B cell (primary cell): Measurements from ENCODE around the gene WDR38. TPM values are rescaled to one million over a fixed set of nuclear protein-coding genes. Genes with fewer than 3 reads are reported as not detected.
A peak's percentile ranks its signal among the peaks of the same experiment; 100 is the strongest.

Source experiments
- ATAC-seq: fragments of 200-7000 bp; cut with Tn5 transposase; one replicate; pipeline ENCODE4 v1.10.0; 2021; ENCODE audit warnings: low read depth, mild to moderate bottlenecking, moderate number of reproducible peaks, moderate library complexity
- CTCF ChIA-PET: fragments of 350-600 bp; sonication (Branson Sonifier 250); formaldehyde crosslinking; loops from one replicate; lab custom pipeline; 2021; ENCODE audit warnings: antibody characterized with exemption, inconsistent platforms; lab: Charles Lee
- POLR2A ChIA-PET: fragments of 350-600 bp; sonication (Branson Sonifier 250); formaldehyde crosslinking; loops from one replicate; lab custom pipeline; 2021; ENCODE audit warnings: antibody characterized with exemption; lab: Charles Lee
- DNase-seq: peaks from one replicate; pipeline ENCODE4 v3.0.0; 2013
- H2AFZ ChIP-seq: 2 replicates; pipeline ENCODE4 v1.6.1; 2012; ENCODE audit warnings: mild to moderate bottlenecking, low read depth, low read length; ENCODE audit not compliant: insufficient read depth, poor library complexity, severe bottlenecking
- H3K27ac ChIP-seq, 2 donors: 1 replicate in 1 of 2; 2 replicates in 1 of 2; pipeline ENCODE4 v1.5.1; 2012 to 2013; ENCODE audit warnings: low read length in 2 of 2, mild to moderate bottlenecking in 2 of 2, moderate library complexity in 1 of 2
- H3K27me3 ChIP-seq, 4 experiments: fragments of 200-600 bp in 1 of 4; sonication (generic) in 1 of 4; replicated peaks in 1 of 4; 1 replicate in 2 of 4; 2 replicates in 2 of 4; pipeline versions ENCODE4 v1.6.1 to v1.7.0; 2013 to 2016; ENCODE audit warnings: low read length in 3 of 4, mild to moderate bottlenecking in 2 of 4, mixed read lengths in 1 of 4, moderate library complexity in 1 of 4; ENCODE audit not compliant: insufficient read depth in 4 of 4, control insufficient read depth in 3 of 4; ENCODE audit errors: control extremely low read depth in 1 of 4
- H3K36me3 ChIP-seq, 2 experiments: replicated peaks in 1 of 2; 1 replicate in 1 of 2; 2 replicates in 1 of 2; pipeline versions ENCODE4 v1.6.1 to v1.7.1; 2013; ENCODE audit warnings: low read length in 1 of 2; ENCODE audit not compliant: insufficient read depth in 2 of 2, control insufficient read depth in 1 of 2; ENCODE audit errors: control extremely low read depth in 1 of 2, extremely low read depth in 1 of 2
- H3K4me1 ChIP-seq, 2 donors: fragments of 200-600 bp in 1 of 2; sonication (generic) in 1 of 2; 1 replicate in 1 of 2; 2 replicates in 1 of 2; pipeline versions ENCODE4 v1.5.1 to v1.6.1; 2013 to 2017; ENCODE audit warnings: low read length in 2 of 2; ENCODE audit not compliant: control insufficient read depth in 2 of 2, insufficient read depth in 2 of 2
- H3K4me2 ChIP-seq: replicated peaks from 2 replicates; pipeline ENCODE3; 2012; ENCODE audit warnings: mild to moderate bottlenecking, low read depth, low read length; ENCODE audit not compliant: poor library complexity, severe bottlenecking
- H3K4me3 ChIP-seq, 5 experiments: fragments of 200-600 bp in 1 of 5; sonication (generic) in 1 of 5; 1 replicate in 3 of 5; 2 replicates in 2 of 5; pipeline versions ENCODE4 v1.5.1 to v1.7.0; 2011 to 2016; ENCODE audit warnings: low read length in 4 of 5, mild to moderate bottlenecking in 4 of 5, low read depth in 2 of 5, control low read depth in 1 of 5, moderate library complexity in 1 of 5; ENCODE audit not compliant: insufficient read depth in 1 of 5; ENCODE audit errors: control extremely low read depth in 1 of 5, extremely low read depth in 1 of 5
- H3K79me2 ChIP-seq: fragments of 200-600 bp; sonication (generic); one replicate; pipeline ENCODE4 v1.6.0; 2016; ENCODE audit warnings: low read length; ENCODE audit not compliant: control insufficient read depth, insufficient read depth
- H3K9ac ChIP-seq: fragments of 200-600 bp; sonication (generic); 2 replicates; pipeline ENCODE4 v1.6.1; 2017; ENCODE audit warnings: mild to moderate bottlenecking, low read length, moderate library complexity
- H3K9me3 ChIP-seq, 3 donors: one replicate each; pipeline versions ENCODE4 v1.6.1 to v1.7.1; 2013; ENCODE audit warnings: low read length in 2 of 3; ENCODE audit not compliant: control insufficient read depth in 2 of 3, insufficient read depth in 1 of 3; ENCODE audit errors: control extremely low read depth in 1 of 3
- H4K20me1 ChIP-seq: 2 replicates; pipeline ENCODE4 v1.6.0; 2012; ENCODE audit warnings: mild to moderate bottlenecking, low read length; ENCODE audit not compliant: insufficient read depth, control insufficient read depth, poor library complexity, severe bottlenecking
- H3K27ac Mint-ChIP-seq: one replicate; pipeline ENCODE4 v1.8.0; 2021; ENCODE audit warnings: mixed read lengths
- H3K27me3 Mint-ChIP-seq: one replicate; pipeline ENCODE4 v1.8.0; 2021; ENCODE audit warnings: mixed read lengths
- H3K4me1 Mint-ChIP-seq: one replicate; pipeline ENCODE4 v1.8.0; 2021; ENCODE audit warnings: mixed read lengths
- H3K4me3 Mint-ChIP-seq: one replicate; pipeline ENCODE4 v1.8.0; 2021; ENCODE audit warnings: mixed read lengths
- H3K9me3 Mint-ChIP-seq: one replicate; pipeline ENCODE4 v1.8.0; 2022; ENCODE audit warnings: mixed read lengths; ENCODE audit not compliant: insufficient read depth
- EZH2 ChIP-seq: IDR thresholded peaks from 2 replicates; pipeline ENCODE4 v1.6.1; 2012; ENCODE audit warnings: borderline replicate concordance, low read depth, mild to moderate bottlenecking, moderate library complexity, low read length; ENCODE audit not compliant: insufficient read depth, poor library complexity, severe bottlenecking
- WGBS: methylation state at CpG from one replicate; pipeline ENCODE4 v1.1.5; 2013; ENCODE audit warnings: missing lambda C conversion rate; ENCODE audit not compliant: insufficient coverage; 5-methylcytosine and 5-hydroxymethylcytosine counted together
- intact Hi-C: fragments of 100-400 bp; cut with micrococcal nuclease; formaldehyde crosslinking; loops from one replicate; pipeline ENCODE4 v1.10.0; 2022
- polyA plus RNA-seq: library from polyadenylated mRNA; depleted of rRNA; stranded (reverse); fragments of >200 nt; gene quantifications from 2 replicates; pipeline ENCODE4 v1.2.3, GENCODE V29; 2012
- total RNA-seq, 2 donors: library from RNA; stranded (reverse); fragments of 120-200 nt in 1 of 2; gene quantifications; 1 replicate in 1 of 2; 2 replicates in 1 of 2; pipeline versions ENCODE4 v1.2.3 to v1.2.4, GENCODE V29; 2013 to 2022
- TF ChIP-seq, protein P1 (sequence below): fragments of 200-600 bp; IDR thresholded peaks from one replicate; pipeline ENCODE4 v1.8.0; 2022; ENCODE audit warnings: antibody characterized with exemption, mild to moderate bottlenecking

WDR38 gene
- total and polyA plus RNA-seq, 2 donors (not counting 1 experiment from before 2014, with no cell fraction given) = not detected

DNA sequence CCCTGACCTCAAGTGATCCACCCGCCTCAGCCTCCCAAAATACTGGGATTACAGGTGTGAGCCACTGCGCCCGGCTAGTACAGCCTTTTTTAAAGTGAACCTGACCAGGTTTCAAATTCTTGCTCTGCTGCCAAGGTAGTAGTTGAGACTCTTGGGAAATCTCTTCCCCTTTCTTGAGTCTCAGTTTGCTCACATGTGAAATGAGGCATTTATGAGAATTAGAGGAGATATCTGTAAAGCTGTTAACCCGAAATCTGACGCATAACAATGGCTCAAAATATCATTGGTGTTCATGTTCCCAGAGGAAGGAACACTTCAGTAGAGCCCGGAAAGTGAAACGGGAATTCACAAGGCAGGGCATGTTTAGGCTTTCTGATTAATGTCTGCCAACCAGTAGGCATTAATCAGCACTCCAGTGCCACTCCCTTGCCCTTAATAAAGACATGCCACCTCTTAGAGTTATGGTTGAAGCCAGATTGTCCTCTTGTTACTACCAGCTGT lies 10.2 kb downstream of the WDR38 start:
- peaks cover 12% of the 10 kb centered on the region for H3K79me2 ChIP-seq

More for the DNA sequence above, 10.2 kb downstream of the WDR38 start:
- Histone ChIP-seq H3K4me3 (no peak overlapping the region), H3K4me2 (no peak overlapping the region), H4K20me1 (peaks cover 32% of the 10 kb centered on the region), H3K27ac (peak overlapping the region in 1 of 2 donors; percentile 14), H3K9me3 (no peaks in the 10 kb centered on the region), H3K36me3 (peaks cover 0 to 27% of the 10 kb centered on the region in 2 experiments), H3K9ac (no peak overlapping the region), H3K4me1 (peaks cover 25 to 42% of the 10 kb centered on the region in 2 donors), H2AFZ (peak overlapping the region; percentile 24), H3K27me3 (no peaks in the 10 kb centered on the region)
- ATAC-seq (no peak), DNase-seq (peak; percentile 35)
- intact Hi-C loops = loop anchor here (5.0 to 10.0 kb wide), 4 partner anchors 339 to 1941 kb away; partner anchors contain the start of genes HSPA5, PSMB7, RABEPK and ZBTB43
- WGBS = 58% methylated on average over 6 of the region's 7 CpGs
- ChIA-PET CTCF (interaction anchor here (6.5 to 7.9 kb wide), 2 partner anchors 11 to 89 kb away, joined by 51 to 61 read pairs; partner anchors contain the start of genes NR6A1, OLFML2A and WDR38), POLR2A (interaction anchor here (2.8 kb wide), 1 partner anchor 9 kb away, joined by 26 read pairs; no protein-coding TSS in a partner anchor)
- Mint-ChIP-seq H3K27ac (peak overlapping the region; percentile 62), H3K27me3 (no peaks in the 10 kb centered on the region), H3K4me3 (peak overlapping the region; percentile 71), H3K4me1 (peaks cover 39% of the 10 kb centered on the region), H3K9me3 (no peaks in the 10 kb centered on the region)
- TF ChIP-seq EZH2 = no peak
- TF ChIP-seq, protein P1, sequence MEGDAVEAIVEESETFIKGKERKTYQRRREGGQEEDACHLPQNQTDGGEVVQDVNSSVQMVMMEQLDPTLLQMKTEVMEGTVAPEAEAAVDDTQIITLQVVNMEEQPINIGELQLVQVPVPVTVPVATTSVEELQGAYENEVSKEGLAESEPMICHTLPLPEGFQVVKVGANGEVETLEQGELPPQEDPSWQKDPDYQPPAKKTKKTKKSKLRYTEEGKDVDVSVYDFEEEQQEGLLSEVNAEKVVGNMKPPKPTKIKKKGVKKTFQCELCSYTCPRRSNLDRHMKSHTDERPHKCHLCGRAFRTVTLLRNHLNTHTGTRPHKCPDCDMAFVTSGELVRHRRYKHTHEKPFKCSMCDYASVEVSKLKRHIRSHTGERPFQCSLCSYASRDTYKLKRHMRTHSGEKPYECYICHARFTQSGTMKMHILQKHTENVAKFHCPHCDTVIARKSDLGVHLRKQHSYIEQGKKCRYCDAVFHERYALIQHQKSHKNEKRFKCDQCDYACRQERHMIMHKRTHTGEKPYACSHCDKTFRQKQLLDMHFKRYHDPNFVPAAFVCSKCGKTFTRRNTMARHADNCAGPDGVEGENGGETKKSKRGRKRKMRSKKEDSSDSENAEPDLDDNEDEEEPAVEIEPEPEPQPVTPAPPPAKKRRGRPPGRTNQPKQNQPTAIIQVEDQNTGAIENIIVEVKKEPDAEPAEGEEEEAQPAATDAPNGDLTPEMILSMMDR = no peak
